IMR-90 (cell line): ENCODE data around the gene ZNF575. TPM values are rescaled to one million over a fixed set of nuclear protein-coding genes. Genes with fewer than 3 reads are reported as not detected.

ENCODE experiments used
- ATAC-seq: fragments of 200-7000 bp; cut with Tn5 transposase; 2 replicates; pipeline ENCODE4 v1.9.1; 2020; ENCODE audit warnings: low read depth, mild to moderate bottlenecking, moderate library complexity
- BruUV-seq: library from RNA; stranded (reverse); fragments of 400-500 nt; replicated peaks from 2 replicates; lab custom pipeline; 2021; lab: Mats Ljungman, UMichigan
- CTCF ChIA-PET: fragments of 300-600 bp; formaldehyde crosslinking; extraction: SDS; loops from one replicate; lab custom pipeline; 2021; ENCODE audit warnings: antibody characterized with exemption; lab: Yijun Ruan, JAX
- POLR2A ChIA-PET: fragments of 300-600 bp; sonication (Branson Sonifier 250); formaldehyde crosslinking; loops from one replicate; lab custom pipeline; 2022; ENCODE audit warnings: antibody characterized with exemption; ENCODE audit not compliant: unreplicated experiment; lab: Charles Lee
- DNase-seq: peaks from one replicate; pipeline ENCODE4 v3.0.0; 2013
- H2AFZ ChIP-seq: replicated peaks from 2 replicates; pipeline ENCODE3; 2013; ENCODE audit warnings: low read length, mild to moderate bottlenecking; ENCODE audit not compliant: poor library complexity
- H2AK5ac ChIP-seq: 2 replicates; pipeline ENCODE4 v1.6.1; 2013; ENCODE audit warnings: low read depth, low read length, inconsistent platforms
- H2AK9ac ChIP-seq: replicated peaks from 2 replicates; pipeline ENCODE3; 2013; ENCODE audit warnings: mild to moderate bottlenecking, low read depth, low read length, moderate library complexity; ENCODE audit not compliant: poor library complexity
- H2BK120ac ChIP-seq: 2 replicates; pipeline ENCODE4 v1.6.1; 2013; ENCODE audit warnings: low read depth, low read length, inconsistent platforms
- H2BK15ac ChIP-seq: 3 replicates; pipeline ENCODE4 v1.6.1; 2013; ENCODE audit warnings: low read depth, low read length, inconsistent platforms
- H2BK20ac ChIP-seq: 2 replicates; pipeline ENCODE4 v1.6.1; 2013; ENCODE audit warnings: low read depth, mild to moderate bottlenecking, inconsistent platforms, low read length, moderate library complexity
- H2BK5ac ChIP-seq: 2 replicates; pipeline ENCODE4 v1.6.1; 2013; ENCODE audit warnings: mild to moderate bottlenecking, low read depth, low read length, inconsistent platforms; ENCODE audit not compliant: poor library complexity, severe bottlenecking
- H3K14ac ChIP-seq: replicated peaks from 2 replicates; pipeline ENCODE4 v1.6.1; 2013; ENCODE audit warnings: low read depth, low read length, inconsistent platforms
- H3K18ac ChIP-seq: 2 replicates; pipeline ENCODE4 v1.6.1; 2013; ENCODE audit warnings: low read depth, low read length, control low read depth
- H3K23ac ChIP-seq: 2 replicates; pipeline ENCODE4 v1.6.1; 2013; ENCODE audit warnings: low read depth, low read length, inconsistent platforms
- H3K27ac ChIP-seq: 2 replicates; pipeline ENCODE4 v1.5.1; 2013; ENCODE audit warnings: mild to moderate bottlenecking, control low read depth, low read length; ENCODE audit not compliant: insufficient read depth
- H3K27me3 ChIP-seq: 2 replicates; pipeline ENCODE4 v1.6.1; 2013; ENCODE audit warnings: low read length; ENCODE audit not compliant: control insufficient read depth, insufficient read depth
- H3K36me3 ChIP-seq: 2 replicates; pipeline ENCODE4 v1.6.1; 2013; ENCODE audit warnings: low read length, mixed read lengths; ENCODE audit not compliant: control insufficient read depth, insufficient read depth
- H3K4ac ChIP-seq: 2 replicates; pipeline ENCODE4 v1.6.1; 2013; ENCODE audit warnings: low read depth, low read length, inconsistent platforms
- H3K4me1 ChIP-seq: 2 replicates; pipeline ENCODE4 v1.6.1; 2013; ENCODE audit warnings: low read length, mixed read lengths; ENCODE audit not compliant: control insufficient read depth, insufficient read depth
- H3K4me2 ChIP-seq: 2 replicates; pipeline ENCODE4 v1.6.1; 2013; ENCODE audit warnings: low read depth, mild to moderate bottlenecking, control low read depth, low read length, moderate library complexity
- H3K4me3 ChIP-seq: 2 replicates; pipeline ENCODE4 v1.5.1; 2013; ENCODE audit warnings: low read depth, mild to moderate bottlenecking, control low read depth, low read length, moderate library complexity; ENCODE audit not compliant: insufficient read depth
- H3K56ac ChIP-seq: 2 replicates; pipeline ENCODE4 v1.6.1; 2013; ENCODE audit warnings: low read length, inconsistent platforms; ENCODE audit not compliant: insufficient read depth; ENCODE audit errors: extremely low read depth
- H3K79me1 ChIP-seq, 2 experiments: 2 replicates each; pipeline ENCODE4 v1.6.1; 2013; ENCODE audit warnings: low read length in 2 of 2, inconsistent platforms in 1 of 2, low read depth in 1 of 2
- H3K9ac ChIP-seq: 2 replicates; pipeline ENCODE4 v1.6.1; 2013; ENCODE audit warnings: low read depth, low read length, control low read depth
- H3K9me1 ChIP-seq: 2 replicates; pipeline ENCODE4 v1.6.1; 2013; ENCODE audit warnings: low read length, inconsistent platforms; ENCODE audit not compliant: insufficient read depth
- H3K9me3 ChIP-seq: 2 replicates; pipeline ENCODE4 v1.6.1; 2013; ENCODE audit warnings: low read length; ENCODE audit not compliant: control insufficient read depth, insufficient read depth
- H4K20me1 ChIP-seq: 2 replicates; pipeline ENCODE4 v1.6.1; 2013; ENCODE audit warnings: low read length, inconsistent platforms; ENCODE audit not compliant: insufficient read depth
- H4K5ac ChIP-seq: 2 replicates; pipeline ENCODE4 v1.6.1; 2013; ENCODE audit warnings: mild to moderate bottlenecking, low read depth, low read length, control low read depth
- H4K8ac ChIP-seq, 2 experiments: 2 replicates each; pipeline ENCODE4 v1.6.1; 2013; ENCODE audit warnings: low read depth in 2 of 2, low read length in 2 of 2, control low read depth in 1 of 2, inconsistent platforms in 1 of 2
- H4K91ac ChIP-seq: 2 replicates; pipeline ENCODE4 v1.6.1; 2013; ENCODE audit warnings: low read depth, low read length, inconsistent platforms; ENCODE audit not compliant: insufficient read depth
- FOS ChIP-seq: fragments of 150-350 bp; IDR thresholded peaks from 2 replicates; pipeline ENCODE4 v1.6.1; 2016; ENCODE audit warnings: low read depth, low read length
- MXI1 ChIP-seq: IDR thresholded peaks from 2 replicates; pipeline ENCODE4 v1.6.1; 2012; ENCODE audit warnings: low read depth, mild to moderate bottlenecking, low read length, moderate library complexity, borderline replicate concordance
- NFE2L2 ChIP-seq: fragments of 150-350 bp; IDR thresholded peaks from 2 replicates; pipeline ENCODE4 v1.6.1; 2016; ENCODE audit warnings: low read depth, mild to moderate bottlenecking, low read length
- SMC3 ChIP-seq: fragments of 150-350 bp; IDR thresholded peaks from 2 replicates; pipeline ENCODE4 v1.6.1; 2016; ENCODE audit warnings: low read depth, mild to moderate bottlenecking, antibody characterized with exemption, low read length, moderate library complexity
- WGBS, 2 experiments: methylation state at CpG; one replicate each; pipeline versions ENCODE4 v1.1.5 to v1.1.7; 2013; ENCODE audit warnings: missing lambda C conversion rate in 2 of 2; ENCODE audit not compliant: insufficient read length in 1 of 2; ENCODE audit errors: extremely low coverage in 2 of 2; 5-methylcytosine and 5-hydroxymethylcytosine counted together
- dilution Hi-C: fragments of 300-500 bp; cut with HindIII; formaldehyde crosslinking; loops from one replicate; pipeline ENCODE4 v1.14.3; 2018; ENCODE audit warnings: low sequenced_read_pairs; ENCODE audit not compliant: unreplicated experiment
- in situ Hi-C: fragments of 300-500 bp; cut with MboI; formaldehyde crosslinking; loops from 3 replicates; pipeline ENCODE4 v1.14.3; 2019; ENCODE audit warnings: low sequenced_read_pairs, inconsistent platforms, mixed read lengths
- intact Hi-C: fragments of 100-400 bp; cut with micrococcal nuclease; formaldehyde crosslinking; loops from 2 replicates; pipeline ENCODE4 v1.10.0; 2022
- polyA plus RNA-seq, 3 experiments: library from polyadenylated mRNA; depleted of rRNA; stranded (reverse); fragments of >200 nt; gene quantifications; 2 replicates each; pipeline ENCODE4 v1.2.3, GENCODE V29; 2012; ENCODE audit warnings: low replicate concordance in 1 of 3
- total RNA-seq: library from RNA; depleted of rRNA; stranded (reverse); fragments of >200 nt; gene quantifications from 2 replicates; pipeline ENCODE4 v1.2.3, GENCODE V29; 2012

ZNF575 gene
- total and polyA plus RNA-seq, 2 of the 4 experiments (the other 2 are of a cell fraction) = 0.77 TPM; not detected in 1

DNA sequence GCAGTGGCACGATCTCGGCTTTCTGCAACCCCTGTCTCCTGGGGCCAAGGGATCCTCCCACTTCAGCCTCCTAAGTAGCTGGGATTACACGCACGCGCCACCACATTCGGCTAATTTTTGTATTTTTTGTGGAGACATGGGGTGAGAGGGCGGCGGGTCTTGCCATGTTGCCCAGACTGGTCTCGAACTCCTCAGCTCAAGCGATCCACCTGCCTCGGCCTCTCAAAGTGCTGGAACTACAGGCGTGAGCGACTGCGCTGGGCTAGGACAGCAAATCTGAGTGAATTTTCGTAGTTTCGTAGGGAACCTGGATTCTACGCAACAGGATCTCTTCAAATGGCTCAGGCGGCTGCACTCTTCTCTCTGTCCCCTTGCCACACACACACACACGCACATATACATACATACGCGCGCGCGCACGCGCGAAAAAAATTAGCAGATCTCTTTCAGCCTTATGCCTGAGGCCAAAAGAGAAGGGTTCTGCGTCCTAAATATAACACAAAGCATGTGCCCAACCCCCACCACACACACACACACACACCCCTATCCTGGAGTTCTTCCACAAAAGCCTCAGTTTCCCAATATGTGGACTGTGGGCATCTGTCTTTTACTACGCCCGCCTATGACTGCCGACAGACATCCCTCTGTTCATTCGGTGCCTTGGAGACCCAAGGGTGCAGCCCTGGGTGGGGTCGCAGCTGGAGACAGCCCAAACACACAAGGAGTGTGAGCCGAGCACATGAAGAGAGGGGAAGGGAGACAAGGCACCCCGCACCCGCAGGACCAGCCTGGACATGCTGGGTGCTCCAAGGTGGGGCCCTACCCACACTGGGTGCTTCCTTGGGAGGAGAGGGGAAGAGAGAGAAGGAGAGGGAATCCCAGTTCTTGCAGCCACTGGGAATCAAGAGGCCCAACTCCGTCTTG, 43.2 kb downstream of the ZNF575 start:
- no peak overlapping the region for H2BK15ac ChIP-seq
- POLR2A ChIA-PET = no interaction called here
- no peak overlapping the region for H2BK20ac ChIP-seq
- 0 out of 2 replicates have a peak overlapping the region, but pooled peaks have one; percentile 68 for H3K14ac ChIP-seq
- H2BK120ac ChIP-seq = no peak overlapping the region
- no peak overlapping the region for H2AK9ac ChIP-seq
- dilution Hi-C loops = no loop called here
- no peaks in the 10 kb centered on the region for H3K9me3 ChIP-seq
- peak overlapping the region; percentile 13; the same call in 1 of the 2 replicates for H2AK5ac ChIP-seq
- peak overlapping the region; percentile 26 for H3K4ac ChIP-seq
- H4K91ac ChIP-seq = no peak overlapping the region
- 67 to 97% methylated on average over 6 to 13 of the region's 37 CpGs for WGBS, 2 experiments
- peak overlapping the region; percentile 5 for H4K5ac ChIP-seq
- peaks cover 5% of the 10 kb centered on the region for H3K4me1 ChIP-seq
- H4K20me1 ChIP-seq = no peaks in the 10 kb centered on the region
- H3K56ac ChIP-seq = no peak overlapping the region
- H4K8ac ChIP-seq = peak overlapping the region; percentile 10 to 79
- no peak for DNase-seq
- peak overlapping the region; percentile 47 for H3K4me2 ChIP-seq
- peak overlapping the region; percentile 83 for H2AFZ ChIP-seq
- ATAC-seq = peak; percentile 3; the same call in 1 of the 2 replicates
- 0 out of 2 replicates have a peak, but pooled peaks cover 1% of the 10 kb centered on the region for H3K36me3 ChIP-seq
- no peaks in the 10 kb centered on the region for H3K27me3 ChIP-seq
- CTCF ChIA-PET = no interaction called here
- no TSS peak for BruUV-seq
- peaks cover 3% of the 10 kb centered on the region; the same call in 1 of the 2 replicates for H3K9me1 ChIP-seq
- H3K18ac ChIP-seq = no peak overlapping the region; the same call in 1 of the 2 replicates
- peak overlapping the region; percentile 25 for H2BK5ac ChIP-seq
- H3K4me3 ChIP-seq = peak overlapping the region; percentile 13; the same call in 1 of the 2 replicates
- in situ Hi-C loops = no loop called here
- intact Hi-C loops = loop anchor here (1.0 kb wide), 1 partner anchor 20 kb away; the partner anchor contains the start of genes IRGQ and ZNF576
- TF ChIP-seq SMC3 = no peak
- TF ChIP-seq FOS = no peak
- TF ChIP-seq NFE2L2 = no peak
- TF ChIP-seq MXI1 = no peak
- H3K79me1 ChIP-seq = peaks cover 20 to 41% of the 10 kb centered on the region in 2 experiments
- no peak overlapping the region for H3K23ac ChIP-seq
- peak overlapping the region; percentile 13; the same call in 1 of the 2 replicates for H3K9ac ChIP-seq
- peak overlapping the region; percentile 13; the same call in 1 of the 2 replicates for H3K27ac ChIP-seq
